ENCODE results near the gene RASAL3. TPM values are rescaled to one million over a fixed set of nuclear protein-coding genes. Genes with fewer than 3 reads are reported as not detected.

The RASAL3 gene
- not detected in 2 replicates for total RNA-seq

GRCh38 chr19:15464394-15465385, at the start of gene RASAL3:
Gene RASAL3 (minus strand): TSS chr19:15464544. CDS start chr19:15464358, 186 bp downstream.

GRCh38 chr19:15508035-15508710, 43.8 kb upstream of the RASAL3 start, which contains the start of gene CYP4F22:
Gene CYP4F22 (plus strand): TSS chr19:15508525. CDS start chr19:15525337, 16,812 bp downstream.

GRCh38 chr19:15479391-15480345, 15.3 kb upstream of the RASAL3 start, which contains the start of gene PGLYRP2:
Gene PGLYRP2 (minus strand): TSS chr19:15479501. CDS start chr19:15479371, 130 bp downstream.

GRCh38 chr19:15449620-15450527, 14.5 kb downstream of the RASAL3 start, which contains the start of gene WIZ:
Gene WIZ (minus strand): TSS chr19:15449956. CDS start chr19:15448307, 1,649 bp downstream.

GRCh38 chr19:15418579-15419412, 45.5 kb downstream of the RASAL3 start, which contains the start of gene AKAP8L:
Gene AKAP8L (minus strand): TSS chr19:15418988. CDS start chr19:15418923, 65 bp downstream.

Other genes with a start within 250 kb of the RASAL3 start
- not detected in 2 replicates for gene EPHX3, start 232.1 kb downstream of the RASAL3 start, total RNA-seq
- gene BRD4, start 132.0 kb downstream of the RASAL3 start, total RNA-seq, result 22.3 and 27.3 TPM in 2 replicates
- gene AKAP8, start 84.8 kb downstream of the RASAL3 start, total RNA-seq, result 9.0 and 9.4 TPM in 2 replicates
- gene AKAP8L, start 45.6 kb downstream of the RASAL3 start, total RNA-seq, result 31.8 and 45.7 TPM in 2 replicates
- 35.7 and 35.9 TPM in 2 replicates for gene WIZ, start 14.6 kb downstream of the RASAL3 start, total RNA-seq
- not detected in 2 replicates for gene PGLYRP2, start 15.0 kb upstream of the RASAL3 start, total RNA-seq
- gene CYP4F22, start 44.0 kb upstream of the RASAL3 start, total RNA-seq, result not detected in 2 replicates
- gene CYP4F8, start 150.7 kb upstream of the RASAL3 start, total RNA-seq, result not detected in 2 replicates
- gene CYP4F3, start 176.4 kb upstream of the RASAL3 start, total RNA-seq, result not detected in 2 replicates
- 0.34 and 0.69 TPM in 2 replicates for gene CYP4F12, start 208.5 kb upstream of the RASAL3 start, total RNA-seq

Measured in cardiac ventricle fibroblast (primary cell).